Fibroblast of mammary gland (primary cell): ENCODE measurements around the gene TUT7.
A peak's percentile ranks its signal among the peaks of the same experiment; 100 is the strongest.

Source experiments
- DNase-seq: peaks from one replicate; pipeline ENCODE4 v3.0.0-alpha.2; 2010; ENCODE audit warnings: low read depth
- H3K4me3 ChIP-seq: 2 replicates; pipeline ENCODE4 v1.5.1; 2011; ENCODE audit warnings: low read depth, mild to moderate bottlenecking, low read length, moderate library complexity; ENCODE audit not compliant: control insufficient read depth
- TF ChIP-seq, protein P1 (sequence below): conservative IDR thresholded peaks from 2 replicates; pipeline ENCODE4 v1.5.1; 2011; ENCODE audit warnings: low read depth, low read length, inconsistent platforms; ENCODE audit not compliant: control insufficient read depth, insufficient read depth

The TUT7 gene

DNA sequence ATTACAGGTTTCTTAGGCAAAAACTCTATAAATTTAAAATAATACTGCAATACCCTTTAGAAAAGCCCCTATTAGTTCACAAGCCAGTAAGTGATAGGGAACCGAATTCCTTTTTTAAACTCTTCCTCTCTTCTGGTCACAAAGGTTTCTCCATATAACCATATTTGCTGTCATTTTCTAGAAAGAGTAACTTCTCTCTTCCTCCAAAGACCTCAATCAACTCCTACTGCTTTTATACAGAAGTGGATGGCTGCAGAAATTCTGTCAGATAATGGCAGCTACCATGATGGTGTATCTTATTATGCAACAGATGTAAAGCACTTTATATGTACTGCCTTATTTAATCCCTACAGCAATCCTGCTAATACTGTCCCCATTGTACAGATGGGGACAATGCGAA, 6.2 kb downstream of the TUT7 start:
- DNase-seq: no peak
- TF ChIP-seq, protein P1, sequence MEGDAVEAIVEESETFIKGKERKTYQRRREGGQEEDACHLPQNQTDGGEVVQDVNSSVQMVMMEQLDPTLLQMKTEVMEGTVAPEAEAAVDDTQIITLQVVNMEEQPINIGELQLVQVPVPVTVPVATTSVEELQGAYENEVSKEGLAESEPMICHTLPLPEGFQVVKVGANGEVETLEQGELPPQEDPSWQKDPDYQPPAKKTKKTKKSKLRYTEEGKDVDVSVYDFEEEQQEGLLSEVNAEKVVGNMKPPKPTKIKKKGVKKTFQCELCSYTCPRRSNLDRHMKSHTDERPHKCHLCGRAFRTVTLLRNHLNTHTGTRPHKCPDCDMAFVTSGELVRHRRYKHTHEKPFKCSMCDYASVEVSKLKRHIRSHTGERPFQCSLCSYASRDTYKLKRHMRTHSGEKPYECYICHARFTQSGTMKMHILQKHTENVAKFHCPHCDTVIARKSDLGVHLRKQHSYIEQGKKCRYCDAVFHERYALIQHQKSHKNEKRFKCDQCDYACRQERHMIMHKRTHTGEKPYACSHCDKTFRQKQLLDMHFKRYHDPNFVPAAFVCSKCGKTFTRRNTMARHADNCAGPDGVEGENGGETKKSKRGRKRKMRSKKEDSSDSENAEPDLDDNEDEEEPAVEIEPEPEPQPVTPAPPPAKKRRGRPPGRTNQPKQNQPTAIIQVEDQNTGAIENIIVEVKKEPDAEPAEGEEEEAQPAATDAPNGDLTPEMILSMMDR: no peak
- no peak overlapping the region for H3K4me3 ChIP-seq

DNA sequence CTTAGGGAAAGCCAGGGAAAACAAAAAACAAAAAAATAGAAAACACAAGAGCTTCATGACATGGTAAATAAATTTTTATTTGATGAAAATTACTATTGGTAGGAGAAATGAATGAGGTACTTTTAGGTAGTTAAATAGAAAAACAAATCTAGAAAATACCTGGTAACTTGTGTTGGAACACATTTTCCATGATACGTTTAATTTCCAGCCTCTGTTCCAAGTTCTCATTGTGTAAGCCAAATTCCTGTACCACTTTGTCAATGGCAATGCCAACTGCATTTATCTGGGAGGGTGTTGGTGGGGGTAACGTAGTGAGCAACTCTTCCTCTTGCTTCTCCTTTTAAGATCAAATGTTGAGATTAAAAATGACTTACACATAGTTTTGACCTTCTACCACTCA, 9.4 kb downstream of the TUT7 start:
- DNase-seq: no peak
- TF ChIP-seq, protein P1: no peak
- H3K4me3 ChIP-seq: no peak overlapping the region

DNA sequence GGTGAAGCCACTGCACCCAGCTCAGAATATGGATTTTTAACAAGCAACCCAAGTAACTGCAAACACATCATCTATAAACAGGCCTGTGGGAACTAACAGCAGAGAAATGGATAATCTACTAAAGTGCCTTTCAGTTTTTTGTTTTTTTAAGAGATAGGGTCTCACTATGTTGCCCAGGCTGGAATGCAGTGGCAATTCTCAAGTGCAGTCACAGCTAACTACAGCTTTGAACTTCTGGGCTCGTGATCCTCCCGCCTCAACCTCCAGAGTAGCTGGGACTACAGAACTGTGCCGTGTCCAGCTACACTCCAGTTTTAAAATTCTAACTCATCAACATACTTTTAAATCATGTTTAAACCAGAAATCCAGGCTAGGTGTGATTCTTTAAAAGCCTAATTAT, 11.9 kb downstream of the TUT7 start:
- no peak for DNase-seq
- H3K4me3 ChIP-seq: no peak overlapping the region
- TF ChIP-seq, protein P1: no peak

DNA sequence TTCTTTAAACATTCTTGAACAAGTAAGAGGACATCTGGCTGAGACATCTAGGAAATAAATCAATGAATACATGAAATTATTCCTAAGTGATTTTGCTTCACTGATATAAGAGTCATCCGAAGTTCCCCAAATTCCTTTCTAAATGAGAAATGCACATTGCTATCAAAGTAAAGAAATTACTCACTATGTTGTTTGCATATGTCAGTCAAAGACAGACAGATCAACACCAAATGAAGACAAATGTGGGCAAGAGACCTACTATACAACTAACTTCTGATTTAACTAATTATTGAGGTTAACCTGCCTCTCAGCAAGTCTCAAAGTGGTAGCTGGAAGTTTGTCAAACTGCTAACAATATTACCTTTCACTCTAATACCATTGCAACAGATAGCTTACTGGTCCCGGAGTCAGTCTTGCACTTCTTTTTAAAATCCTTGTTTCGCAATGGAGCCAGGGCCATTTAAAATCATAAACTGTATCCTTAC, 13.2 kb downstream of the TUT7 start:
- DNase-seq: peak; percentile 31
- TF ChIP-seq, protein P1: no peak
- H3K4me3 ChIP-seq: no peak overlapping the region

DNA sequence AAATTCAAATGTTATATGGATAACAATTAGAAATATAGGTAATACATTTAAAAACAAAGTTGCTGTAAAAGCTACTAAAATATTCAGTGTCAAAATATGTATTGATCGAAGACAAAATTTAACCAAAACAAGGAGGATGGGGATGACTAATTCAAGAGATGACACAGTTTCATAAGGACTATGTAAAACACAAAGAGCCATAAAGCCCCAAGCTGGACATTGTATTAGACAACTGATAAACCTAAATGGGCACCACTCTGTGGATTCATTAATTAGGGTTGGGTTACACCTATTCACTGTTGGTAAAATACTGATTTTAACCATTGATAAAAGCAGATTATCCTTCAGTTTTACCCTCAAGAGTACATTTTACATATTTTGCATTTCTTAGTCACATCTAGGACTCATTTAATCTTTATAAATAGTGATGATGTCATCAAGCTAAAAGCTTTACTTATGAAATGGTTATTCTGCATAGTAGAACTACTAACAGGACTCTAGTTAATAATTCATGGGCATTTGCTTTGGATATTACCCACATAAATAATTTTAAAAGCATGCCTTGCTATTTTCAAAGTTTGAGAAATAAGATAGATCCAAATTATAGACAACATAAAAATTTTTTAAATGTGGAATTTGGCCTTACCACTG, 13.7 kb downstream of the TUT7 start:
- TF ChIP-seq, protein P1: no peak
- DNase-seq: no peak
- H3K4me3 ChIP-seq: no peak overlapping the region

DNA sequence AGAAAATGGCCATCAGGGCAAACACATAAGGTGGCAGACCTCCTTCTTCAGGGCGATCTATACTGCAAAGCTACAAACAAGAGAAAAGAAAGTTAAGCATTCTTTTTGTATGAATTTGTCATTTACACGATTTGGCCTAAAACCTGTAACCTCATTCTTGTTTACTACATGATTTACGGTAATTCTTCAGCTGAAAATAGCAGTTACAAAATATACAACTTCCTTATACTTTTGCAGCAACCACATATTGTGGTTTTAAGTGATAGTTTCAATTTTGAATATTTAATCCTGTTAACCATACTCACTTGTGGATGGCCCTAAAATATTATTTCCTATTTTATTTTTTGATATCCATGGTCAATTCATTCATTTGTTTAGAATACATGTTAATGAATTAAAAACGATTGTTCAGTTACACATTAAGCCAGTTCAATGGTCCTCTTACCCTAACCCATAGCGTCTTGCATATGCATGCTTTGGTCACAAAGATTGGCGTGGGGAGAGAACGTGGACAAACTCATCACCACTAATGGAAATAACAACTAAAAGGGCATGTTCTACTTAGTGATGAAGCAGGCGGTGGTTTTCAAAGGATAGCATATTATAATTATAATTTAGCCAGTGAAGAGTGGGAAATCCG, 16.6 kb downstream of the TUT7 start:
- TF ChIP-seq, protein P1: no peak
- no peak overlapping the region for H3K4me3 ChIP-seq
- no peak for DNase-seq
